DOHH2 (cell line): Measurements from ENCODE around the gene KCNS1.

Experiments
- EZH2phosphoT487 ChIP-seq: fragments of 200-600 bp; sonication (generic); IDR thresholded peaks from 2 replicates; pipeline ENCODE4 v1.6.1; 2017; ENCODE audit warnings: borderline replicate concordance, mild to moderate bottlenecking, antibody characterized with exemption, low read length, moderate library complexity, mixed read lengths
- TF ChIP-seq, protein P1 (sequence below): fragments of 200-600 bp; sonication (generic); IDR thresholded peaks from one replicate; pipeline ENCODE4 v1.5.1; 2014; ENCODE audit warnings: antibody characterized with exemption, mild to moderate bottlenecking, low read depth, low read length; ENCODE audit not compliant: poor library complexity, severe bottlenecking

DNA sequence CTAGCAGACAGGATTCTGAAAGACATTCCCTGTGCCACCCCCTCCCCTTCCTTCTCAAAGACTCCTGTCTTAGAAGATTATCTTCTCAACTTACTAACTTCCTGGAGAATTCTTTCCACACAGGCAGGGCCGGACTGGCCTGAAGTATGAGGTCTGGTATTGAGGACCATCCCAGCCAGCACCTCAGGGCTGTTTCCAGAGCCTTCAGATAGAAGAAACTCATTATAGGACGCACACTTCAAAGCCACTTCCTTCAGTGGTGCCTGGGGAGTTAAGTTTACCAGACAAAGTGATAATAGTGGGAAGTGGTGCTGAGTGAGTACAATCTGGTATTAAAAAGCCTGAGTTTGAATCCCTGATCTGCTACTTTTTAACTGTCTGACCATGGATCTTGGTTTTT is 15.6 kb downstream of the KCNS1 start:
- TF ChIP-seq, protein P1, sequence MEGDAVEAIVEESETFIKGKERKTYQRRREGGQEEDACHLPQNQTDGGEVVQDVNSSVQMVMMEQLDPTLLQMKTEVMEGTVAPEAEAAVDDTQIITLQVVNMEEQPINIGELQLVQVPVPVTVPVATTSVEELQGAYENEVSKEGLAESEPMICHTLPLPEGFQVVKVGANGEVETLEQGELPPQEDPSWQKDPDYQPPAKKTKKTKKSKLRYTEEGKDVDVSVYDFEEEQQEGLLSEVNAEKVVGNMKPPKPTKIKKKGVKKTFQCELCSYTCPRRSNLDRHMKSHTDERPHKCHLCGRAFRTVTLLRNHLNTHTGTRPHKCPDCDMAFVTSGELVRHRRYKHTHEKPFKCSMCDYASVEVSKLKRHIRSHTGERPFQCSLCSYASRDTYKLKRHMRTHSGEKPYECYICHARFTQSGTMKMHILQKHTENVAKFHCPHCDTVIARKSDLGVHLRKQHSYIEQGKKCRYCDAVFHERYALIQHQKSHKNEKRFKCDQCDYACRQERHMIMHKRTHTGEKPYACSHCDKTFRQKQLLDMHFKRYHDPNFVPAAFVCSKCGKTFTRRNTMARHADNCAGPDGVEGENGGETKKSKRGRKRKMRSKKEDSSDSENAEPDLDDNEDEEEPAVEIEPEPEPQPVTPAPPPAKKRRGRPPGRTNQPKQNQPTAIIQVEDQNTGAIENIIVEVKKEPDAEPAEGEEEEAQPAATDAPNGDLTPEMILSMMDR: no peak
- no peak for TF ChIP-seq EZH2phosphoT487
